Measurements from ENCODE around the gene ZNF396.

DNA sequence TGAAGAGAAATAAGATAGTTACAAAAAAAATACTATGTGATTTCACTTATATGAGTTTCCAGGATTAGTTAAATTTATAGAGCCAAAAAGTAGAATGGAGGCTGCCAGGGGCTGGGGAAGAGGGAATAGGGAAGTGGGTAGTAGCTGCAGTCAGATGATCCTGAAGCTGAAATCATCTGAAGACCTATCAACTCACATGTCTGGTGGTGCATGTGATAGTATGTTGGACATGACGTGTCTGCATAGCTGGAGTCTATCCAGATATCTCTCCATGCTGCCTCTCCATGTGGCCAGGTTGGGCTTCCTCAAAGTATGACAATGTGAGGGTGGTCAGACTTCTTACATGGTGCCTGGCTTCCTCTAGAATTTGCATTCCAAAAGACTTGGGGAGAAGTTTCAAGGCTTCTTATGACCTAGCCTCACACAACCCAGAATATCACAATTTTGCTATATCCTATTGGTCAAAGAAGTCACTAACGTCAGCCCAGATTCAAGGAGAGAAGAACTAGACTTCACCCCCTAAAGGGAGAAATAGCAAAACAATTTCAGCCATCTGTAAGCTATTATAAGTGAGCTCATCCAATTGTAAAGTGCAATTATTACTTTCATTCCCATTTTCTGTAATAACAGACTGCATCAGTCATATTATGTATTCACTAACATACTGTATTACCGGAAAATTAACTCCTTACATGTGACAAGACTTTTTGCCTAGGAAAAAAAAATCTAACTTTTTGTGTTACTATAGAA is 14.0 kb upstream of the ZNF396 start:
- TF ChIP-seq, protein P1, sequence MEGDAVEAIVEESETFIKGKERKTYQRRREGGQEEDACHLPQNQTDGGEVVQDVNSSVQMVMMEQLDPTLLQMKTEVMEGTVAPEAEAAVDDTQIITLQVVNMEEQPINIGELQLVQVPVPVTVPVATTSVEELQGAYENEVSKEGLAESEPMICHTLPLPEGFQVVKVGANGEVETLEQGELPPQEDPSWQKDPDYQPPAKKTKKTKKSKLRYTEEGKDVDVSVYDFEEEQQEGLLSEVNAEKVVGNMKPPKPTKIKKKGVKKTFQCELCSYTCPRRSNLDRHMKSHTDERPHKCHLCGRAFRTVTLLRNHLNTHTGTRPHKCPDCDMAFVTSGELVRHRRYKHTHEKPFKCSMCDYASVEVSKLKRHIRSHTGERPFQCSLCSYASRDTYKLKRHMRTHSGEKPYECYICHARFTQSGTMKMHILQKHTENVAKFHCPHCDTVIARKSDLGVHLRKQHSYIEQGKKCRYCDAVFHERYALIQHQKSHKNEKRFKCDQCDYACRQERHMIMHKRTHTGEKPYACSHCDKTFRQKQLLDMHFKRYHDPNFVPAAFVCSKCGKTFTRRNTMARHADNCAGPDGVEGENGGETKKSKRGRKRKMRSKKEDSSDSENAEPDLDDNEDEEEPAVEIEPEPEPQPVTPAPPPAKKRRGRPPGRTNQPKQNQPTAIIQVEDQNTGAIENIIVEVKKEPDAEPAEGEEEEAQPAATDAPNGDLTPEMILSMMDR (IDR thresholded peaks at IDR 0.05; ENCODE audit: borderline replicate concordance, extremely low read depth, low read length, poor library complexity, severe bottlenecking), result no peak
- no peak for TF ChIP-seq EZH2 (IDR thresholded peaks at IDR 0.05; ENCODE audit: borderline replicate concordance, low read depth, low read length, severe bottlenecking)

All from DND-41 (cell line).